GM21786 (cell line): ENCODE results near the gene SEPTIN2.
"Not testable (repeated sequence)": the region's sequence is repeated elsewhere in the genome, so short reads cannot be mapped to it uniquely, and the experiment has no call there.

Source experiments
- ATAC-seq: cut with Tn5 transposase; IDR thresholded peaks from one replicate; pipeline ENCODE4 v1.9.1; 2021; ENCODE audit not compliant: unreplicated experiment

SEPTIN2 gene

DNA sequence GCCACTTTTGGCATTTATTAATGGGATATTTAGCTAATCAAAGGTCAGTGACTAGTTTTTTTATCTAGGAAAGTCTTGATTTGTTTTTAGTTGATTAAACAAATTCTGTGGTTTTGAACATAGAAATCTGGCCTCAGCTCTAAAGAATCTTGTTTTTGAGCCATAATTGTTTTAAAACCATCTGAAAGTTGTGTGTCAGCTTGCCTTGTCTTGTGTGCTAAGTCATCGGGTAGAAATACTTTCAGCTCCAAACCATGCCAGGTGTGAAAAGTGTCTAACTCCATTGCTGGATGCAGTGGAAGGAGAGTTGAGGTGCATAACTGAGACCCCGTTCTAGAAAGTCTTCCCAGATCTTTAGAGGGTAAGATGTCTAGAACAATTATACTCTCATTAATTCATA, 63.1 kb downstream of the SEPTIN2 start:
- no peak for ATAC-seq

DNA sequence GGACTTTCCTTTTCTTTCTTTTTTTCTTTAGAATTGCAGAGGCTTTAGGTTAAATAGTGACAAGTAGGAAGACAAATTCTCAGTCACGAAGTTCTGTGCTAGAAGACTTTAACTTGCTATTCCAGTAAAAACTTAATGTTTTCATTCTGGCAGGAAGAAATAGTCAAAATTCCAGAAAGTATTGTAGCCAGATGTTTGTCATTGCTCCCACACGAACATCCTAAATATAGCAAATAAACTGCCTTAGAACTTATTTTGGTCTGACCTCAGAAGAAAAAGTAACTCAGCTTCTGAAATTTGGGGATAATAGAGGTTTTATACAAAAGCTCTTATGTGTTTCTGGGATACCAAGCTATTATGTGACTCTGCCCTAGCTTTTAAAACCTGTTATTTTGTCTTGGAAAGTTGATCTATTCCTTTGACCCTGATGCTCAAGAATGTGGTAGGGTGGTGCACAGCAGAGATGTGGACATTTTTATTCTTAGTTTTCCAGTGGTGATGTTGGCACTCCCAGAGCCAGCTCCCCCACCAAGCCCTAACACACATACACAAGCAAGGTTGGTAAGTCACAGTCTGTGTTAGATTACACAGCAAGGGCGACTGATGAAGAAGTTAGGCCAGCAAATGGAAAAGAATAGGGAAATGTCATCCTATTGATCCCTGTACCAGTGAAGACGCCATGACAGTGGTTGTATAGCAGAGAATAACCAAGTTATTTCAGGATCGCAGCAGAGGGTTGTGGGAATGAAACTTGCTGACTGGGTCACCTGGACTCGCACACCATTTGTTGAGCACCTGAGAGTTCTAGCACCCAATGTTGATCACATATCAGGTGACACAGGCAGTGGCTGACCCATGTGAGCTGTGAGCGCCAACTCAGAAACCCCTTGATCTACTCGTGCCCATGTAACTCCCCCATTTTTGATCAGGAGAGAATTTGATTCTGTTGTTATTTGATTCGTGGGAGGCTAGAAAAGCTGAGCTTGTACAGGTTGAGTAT, 64.1 kb downstream of the SEPTIN2 start:
- ATAC-seq: no peak

DNA sequence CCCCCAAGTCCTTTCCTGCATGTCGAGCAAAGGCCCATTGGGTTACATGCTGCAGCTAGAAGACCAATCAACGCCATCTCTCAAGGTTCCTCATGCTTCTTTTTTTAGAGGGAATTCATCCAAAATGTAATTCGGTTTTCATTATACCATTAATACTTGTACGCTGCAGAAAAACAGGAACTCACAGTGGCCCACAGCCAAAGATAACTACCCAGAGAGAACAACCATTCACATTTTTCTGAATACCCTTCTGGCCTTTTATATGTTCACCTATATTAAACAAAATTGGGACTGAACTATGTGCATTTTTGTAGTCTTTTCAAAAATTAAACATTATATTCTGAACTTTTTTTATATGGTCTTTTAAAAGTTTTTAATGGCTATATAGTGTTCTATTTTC, 66.1 kb downstream of the SEPTIN2 start:
- ATAC-seq: no peak

DNA sequence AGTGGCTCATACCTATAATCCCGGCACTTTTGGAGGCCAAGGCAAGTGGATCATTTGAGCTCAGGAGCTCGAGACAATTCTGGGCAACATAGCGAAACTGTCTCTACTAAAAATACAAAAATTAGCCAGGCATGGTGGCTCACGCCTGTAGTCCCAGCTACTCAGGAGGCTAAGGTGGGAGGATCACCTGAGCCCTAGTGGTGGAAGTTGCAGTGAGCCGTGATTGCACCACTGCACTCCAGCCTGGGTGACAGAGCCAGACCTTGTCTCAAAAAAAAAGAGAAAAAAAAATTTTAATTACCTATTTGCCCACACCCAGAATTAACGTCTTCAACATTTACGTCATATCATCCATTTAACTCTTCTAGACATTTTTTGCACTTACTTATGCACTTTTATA, 69.7 kb downstream of the SEPTIN2 start:
- not testable (repeated sequence) for ATAC-seq

DNA sequence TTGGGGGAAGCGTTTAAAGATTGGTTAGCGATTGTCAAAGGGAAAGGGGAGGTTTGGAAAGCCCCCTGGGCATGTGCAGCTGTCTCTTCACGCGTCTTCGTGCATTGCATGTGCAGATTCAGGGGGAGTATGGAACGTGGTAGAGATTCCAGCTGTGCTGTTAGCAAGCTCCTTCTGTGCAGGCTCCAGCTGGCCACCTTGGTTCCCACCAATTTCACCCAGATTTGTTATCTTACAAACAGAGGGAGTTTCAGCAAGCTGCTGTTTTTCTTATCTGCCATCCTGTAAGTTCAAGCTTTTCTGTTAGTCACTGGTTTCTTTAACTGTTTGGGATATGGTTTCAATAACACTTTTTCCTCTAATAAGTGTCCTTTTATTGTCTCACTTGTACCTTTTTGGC, 70.8 kb downstream of the SEPTIN2 start:
- no peak for ATAC-seq

DNA sequence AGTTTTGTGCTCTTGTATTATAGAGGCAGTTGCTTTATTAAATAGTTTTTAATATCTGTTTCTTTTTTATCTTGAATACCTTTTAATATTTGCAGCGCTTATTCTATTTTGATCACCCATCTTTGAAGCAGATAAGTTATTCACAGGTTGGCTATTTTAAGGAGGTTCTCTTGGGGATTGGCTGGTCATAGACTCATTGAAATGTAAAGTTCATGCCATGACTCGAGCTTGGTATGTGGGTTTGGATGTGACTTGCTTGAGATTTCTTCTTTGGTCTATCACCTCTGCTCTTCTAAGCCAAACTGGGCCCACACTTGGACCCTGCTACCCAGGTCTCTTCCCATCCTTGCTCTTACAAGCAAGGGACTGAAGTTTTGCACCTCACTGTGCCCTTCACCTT, 74.0 kb downstream of the SEPTIN2 start:
- no peak for ATAC-seq

DNA sequence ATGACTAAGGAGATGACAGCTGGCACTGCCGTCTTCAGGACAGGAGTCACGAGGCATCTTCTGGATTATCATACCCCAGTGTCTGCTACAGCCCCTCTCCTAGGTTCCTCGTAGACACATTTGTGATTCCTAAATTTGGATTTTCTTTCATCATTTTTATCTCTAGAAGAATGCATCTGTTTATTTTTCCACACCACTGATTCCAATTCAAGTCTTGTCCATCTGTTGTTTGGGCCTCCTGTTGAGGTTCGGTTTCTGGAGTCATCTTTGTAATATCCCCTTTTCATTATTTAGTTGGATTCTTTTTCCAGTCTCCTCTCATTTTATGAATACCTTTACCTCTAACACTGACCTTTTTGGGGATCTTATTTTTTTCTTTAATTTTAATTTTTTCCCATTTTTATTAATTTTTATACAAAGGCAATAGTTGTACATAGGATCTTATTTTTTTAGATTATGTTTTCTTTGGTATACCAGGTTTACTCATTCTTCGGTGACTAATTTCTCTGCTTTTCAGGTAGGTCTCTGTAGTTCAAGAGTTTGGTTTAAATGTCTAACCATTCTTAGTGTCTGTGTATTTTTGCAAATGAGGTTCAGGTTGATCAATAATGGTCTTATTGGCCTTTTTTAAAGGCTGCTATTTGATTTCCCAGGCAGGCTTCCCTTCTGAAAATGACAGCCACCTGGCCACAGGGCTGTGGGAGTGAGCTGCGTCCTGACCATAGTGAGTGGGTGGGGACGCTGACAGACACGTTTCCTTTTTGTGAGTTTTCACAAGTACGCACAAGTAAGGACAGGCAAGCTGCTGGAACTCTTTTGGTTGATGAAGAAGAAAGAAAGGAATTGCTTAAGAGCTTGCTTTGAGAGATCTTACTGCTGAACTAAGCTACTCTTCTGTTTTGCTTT, 74.8 kb downstream of the SEPTIN2 start:
- ATAC-seq: no peak

DNA sequence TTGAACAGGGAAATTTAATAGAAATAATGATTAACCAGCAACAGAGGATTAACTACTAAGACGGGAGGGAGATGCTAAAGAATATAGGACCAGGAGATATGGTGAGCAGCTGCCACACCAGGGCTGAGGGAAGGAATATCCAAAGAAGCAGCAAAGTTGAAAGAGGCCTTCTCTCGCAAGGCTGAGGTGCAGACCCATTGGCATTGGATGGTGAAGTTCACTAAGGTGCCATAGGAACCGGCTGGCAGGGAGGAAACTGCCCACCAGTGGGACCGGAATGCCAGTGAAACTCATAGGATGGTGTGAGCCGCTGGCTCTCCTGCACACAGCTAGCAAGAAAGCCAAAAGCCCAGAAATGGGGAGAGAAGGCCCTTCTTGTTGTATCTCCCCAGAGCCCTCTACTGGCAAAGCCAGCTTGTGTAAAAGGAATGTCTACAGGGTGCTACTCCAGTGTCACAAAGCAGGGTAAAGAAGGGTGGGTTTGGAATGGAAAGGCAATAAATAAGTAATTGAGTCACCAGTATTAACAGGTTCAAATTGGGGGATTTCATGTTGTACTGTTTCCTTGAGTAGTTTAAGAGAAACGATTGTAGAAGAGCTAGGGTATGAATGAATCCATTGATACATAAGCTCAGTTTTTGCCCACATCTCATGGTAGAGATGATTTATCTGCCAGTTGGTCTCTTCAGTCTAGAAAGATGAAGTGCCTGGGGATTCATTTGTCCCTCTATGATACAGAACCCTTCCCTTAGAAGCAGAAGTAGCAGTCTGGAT, 76.4 kb downstream of the SEPTIN2 start:
- ATAC-seq: no peak

DNA sequence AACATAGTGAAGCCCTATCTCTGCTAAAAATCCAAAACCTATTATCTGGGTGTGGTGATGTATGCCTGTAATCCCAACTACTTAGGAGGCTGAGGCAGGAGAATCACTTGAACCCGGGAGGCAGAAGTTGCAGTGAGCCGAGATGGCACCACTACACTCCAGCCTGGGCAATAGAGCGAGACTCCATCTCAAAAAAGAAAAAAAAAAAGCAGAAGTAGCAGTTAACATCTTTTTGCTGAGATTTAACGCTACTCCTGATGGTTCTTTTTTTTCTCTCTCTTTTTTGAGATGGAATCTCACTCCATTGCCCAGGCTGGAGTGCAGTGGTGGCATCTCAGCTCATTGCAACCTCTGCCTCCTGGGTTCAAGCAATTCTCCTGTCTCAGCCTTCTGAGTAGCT, 77.0 kb downstream of the SEPTIN2 start:
- not testable (repeated sequence) for ATAC-seq

DNA sequence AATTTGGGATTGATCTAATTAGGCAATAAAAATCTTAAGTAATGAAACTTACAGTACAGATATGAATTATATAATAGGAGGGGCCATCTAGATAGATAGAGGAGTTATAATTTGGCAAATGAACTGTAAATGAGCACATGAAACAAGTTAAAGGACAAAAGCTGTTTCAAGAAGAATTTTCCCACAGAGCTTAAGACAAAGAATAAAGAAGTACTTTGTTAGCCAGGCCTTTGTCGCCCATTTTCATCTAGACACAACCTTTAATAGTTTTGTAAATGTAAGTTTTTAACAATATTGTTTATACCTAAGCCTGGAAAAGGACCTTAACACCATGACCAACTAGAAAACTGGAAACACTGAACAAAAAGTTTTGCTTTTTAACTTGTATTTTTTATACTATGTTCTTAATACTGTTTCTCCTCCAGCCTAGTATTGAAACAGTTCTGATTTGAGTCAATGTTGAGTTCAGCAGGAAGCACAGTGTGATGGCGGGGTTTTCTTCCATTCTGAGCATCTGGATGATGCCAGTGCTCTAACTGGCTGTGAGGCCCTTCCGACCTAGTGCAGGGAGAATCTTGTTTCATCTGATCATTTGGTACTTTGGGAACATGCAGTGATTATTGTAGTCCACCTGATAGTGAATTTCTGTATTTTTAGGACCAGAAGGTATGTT, 77.9 kb downstream of the SEPTIN2 start:
- ATAC-seq: no peak

DNA sequence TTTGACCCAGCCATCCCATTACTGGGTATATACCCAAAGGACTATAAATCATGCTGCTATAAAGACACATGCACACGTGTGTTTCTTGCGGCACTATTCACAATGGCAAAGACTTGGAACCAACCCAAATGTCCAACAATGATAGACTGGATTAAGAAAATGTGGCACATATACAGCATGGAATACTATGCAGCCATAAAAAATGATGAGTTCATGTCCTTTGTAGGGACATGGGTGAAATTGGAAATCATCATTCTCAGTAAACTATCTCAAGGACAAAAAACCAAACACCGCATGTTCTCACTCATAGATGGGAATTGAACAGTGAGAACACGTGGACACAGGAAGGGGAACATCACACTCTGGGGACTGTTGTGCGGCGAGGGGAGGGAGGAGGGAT, 81.1 kb downstream of the SEPTIN2 start:
- ATAC-seq: not testable (repeated sequence)

DNA sequence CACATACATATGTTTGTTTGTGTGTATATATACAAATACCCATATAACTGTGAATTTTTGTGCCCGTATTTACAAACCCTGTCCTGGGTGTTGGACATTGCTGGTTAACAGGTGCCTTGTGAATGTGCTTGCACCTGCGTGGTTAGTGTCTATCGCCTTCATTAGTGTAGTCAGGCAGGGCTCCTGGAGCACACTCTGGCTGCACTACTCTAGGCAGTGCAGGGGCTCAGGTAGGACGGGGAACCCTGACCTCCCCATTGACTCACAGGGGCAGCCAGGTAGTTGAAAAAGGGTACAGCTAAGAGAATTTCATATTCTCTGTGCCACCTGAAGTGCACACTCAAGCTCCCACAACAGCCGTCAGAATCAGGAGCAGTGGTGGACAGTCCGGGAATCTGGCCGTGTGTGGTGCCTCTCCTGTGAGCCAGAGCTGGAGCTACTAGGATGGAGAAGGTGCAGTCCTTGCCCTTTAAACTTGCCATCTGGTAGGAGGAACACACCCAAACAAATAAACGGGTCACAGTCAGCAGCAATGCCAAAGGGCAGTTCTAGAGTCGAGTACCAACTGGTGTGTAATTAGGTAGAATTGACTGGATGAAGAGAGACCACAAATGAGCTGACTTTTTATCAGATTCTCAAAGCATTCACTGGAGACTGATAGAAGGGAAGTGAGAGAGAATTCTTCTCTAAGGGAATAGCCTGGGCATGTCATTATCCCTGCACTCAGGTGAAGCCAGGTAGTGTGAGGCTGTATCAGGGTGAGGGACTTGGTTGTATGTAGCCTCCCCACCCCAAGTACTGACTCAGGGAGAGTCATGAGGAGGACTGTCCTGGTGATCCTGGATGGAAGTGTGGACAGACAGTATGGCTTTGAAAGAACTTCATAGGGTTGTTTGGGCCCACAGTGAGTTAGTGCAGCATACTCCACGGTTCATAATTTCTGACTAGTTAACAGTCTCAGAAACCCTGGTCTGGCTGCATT, 84.5 kb downstream of the SEPTIN2 start:
- ATAC-seq: no peak
